B cell (primary cell): Measurements from ENCODE around the gene PRKCG. TPM values are rescaled to one million over a fixed set of nuclear protein-coding genes. Genes with fewer than 3 reads are reported as not detected.

Source experiments
- ATAC-seq: fragments of 200-7000 bp; cut with Tn5 transposase; one replicate; pipeline ENCODE4 v1.10.0; 2021; ENCODE audit warnings: low read depth, mild to moderate bottlenecking, moderate number of reproducible peaks, moderate library complexity
- CTCF ChIA-PET: fragments of 350-600 bp; sonication (Branson Sonifier 250); formaldehyde crosslinking; loops from one replicate; lab custom pipeline; 2021; ENCODE audit warnings: antibody characterized with exemption, inconsistent platforms; lab: Charles Lee
- POLR2A ChIA-PET: fragments of 350-600 bp; sonication (Branson Sonifier 250); formaldehyde crosslinking; loops from one replicate; lab custom pipeline; 2021; ENCODE audit warnings: antibody characterized with exemption; lab: Charles Lee
- DNase-seq: peaks from one replicate; pipeline ENCODE4 v3.0.0; 2013
- H2AFZ ChIP-seq: 2 replicates; pipeline ENCODE4 v1.6.1; 2012; ENCODE audit warnings: mild to moderate bottlenecking, low read depth, low read length; ENCODE audit not compliant: insufficient read depth, poor library complexity, severe bottlenecking
- H3K27ac ChIP-seq, 2 donors: 1 replicate in 1 of 2; 2 replicates in 1 of 2; pipeline ENCODE4 v1.5.1; 2012 to 2013; ENCODE audit warnings: low read length in 2 of 2, mild to moderate bottlenecking in 2 of 2, moderate library complexity in 1 of 2
- H3K27me3 ChIP-seq, 4 experiments: fragments of 200-600 bp in 1 of 4; sonication (generic) in 1 of 4; replicated peaks in 1 of 4; 1 replicate in 2 of 4; 2 replicates in 2 of 4; pipeline versions ENCODE4 v1.6.1 to v1.7.0; 2013 to 2016; ENCODE audit warnings: low read length in 3 of 4, mild to moderate bottlenecking in 2 of 4, mixed read lengths in 1 of 4, moderate library complexity in 1 of 4; ENCODE audit not compliant: insufficient read depth in 4 of 4, control insufficient read depth in 3 of 4; ENCODE audit errors: control extremely low read depth in 1 of 4
- H3K36me3 ChIP-seq, 2 experiments: replicated peaks in 1 of 2; 1 replicate in 1 of 2; 2 replicates in 1 of 2; pipeline versions ENCODE4 v1.6.1 to v1.7.1; 2013; ENCODE audit warnings: low read length in 1 of 2; ENCODE audit not compliant: insufficient read depth in 2 of 2, control insufficient read depth in 1 of 2; ENCODE audit errors: control extremely low read depth in 1 of 2, extremely low read depth in 1 of 2
- H3K4me1 ChIP-seq, 2 donors: fragments of 200-600 bp in 1 of 2; sonication (generic) in 1 of 2; 1 replicate in 1 of 2; 2 replicates in 1 of 2; pipeline versions ENCODE4 v1.5.1 to v1.6.1; 2013 to 2017; ENCODE audit warnings: low read length in 2 of 2; ENCODE audit not compliant: control insufficient read depth in 2 of 2, insufficient read depth in 2 of 2
- H3K4me2 ChIP-seq: replicated peaks from 2 replicates; pipeline ENCODE3; 2012; ENCODE audit warnings: mild to moderate bottlenecking, low read depth, low read length; ENCODE audit not compliant: poor library complexity, severe bottlenecking
- H3K4me3 ChIP-seq, 5 experiments: fragments of 200-600 bp in 1 of 5; sonication (generic) in 1 of 5; 1 replicate in 3 of 5; 2 replicates in 2 of 5; pipeline versions ENCODE4 v1.5.1 to v1.7.0; 2011 to 2016; ENCODE audit warnings: low read length in 4 of 5, mild to moderate bottlenecking in 4 of 5, low read depth in 2 of 5, control low read depth in 1 of 5, moderate library complexity in 1 of 5; ENCODE audit not compliant: insufficient read depth in 1 of 5; ENCODE audit errors: control extremely low read depth in 1 of 5, extremely low read depth in 1 of 5
- H3K79me2 ChIP-seq: fragments of 200-600 bp; sonication (generic); one replicate; pipeline ENCODE4 v1.6.0; 2016; ENCODE audit warnings: low read length; ENCODE audit not compliant: control insufficient read depth, insufficient read depth
- H3K9ac ChIP-seq: fragments of 200-600 bp; sonication (generic); 2 replicates; pipeline ENCODE4 v1.6.1; 2017; ENCODE audit warnings: mild to moderate bottlenecking, low read length, moderate library complexity
- H3K9me3 ChIP-seq, 3 donors: one replicate each; pipeline versions ENCODE4 v1.6.1 to v1.7.1; 2013; ENCODE audit warnings: low read length in 2 of 3; ENCODE audit not compliant: control insufficient read depth in 2 of 3, insufficient read depth in 1 of 3; ENCODE audit errors: control extremely low read depth in 1 of 3
- H4K20me1 ChIP-seq: 2 replicates; pipeline ENCODE4 v1.6.0; 2012; ENCODE audit warnings: mild to moderate bottlenecking, low read length; ENCODE audit not compliant: insufficient read depth, control insufficient read depth, poor library complexity, severe bottlenecking
- H3K27ac Mint-ChIP-seq: one replicate; pipeline ENCODE4 v1.8.0; 2021; ENCODE audit warnings: mixed read lengths
- H3K27me3 Mint-ChIP-seq: one replicate; pipeline ENCODE4 v1.8.0; 2021; ENCODE audit warnings: mixed read lengths
- H3K4me1 Mint-ChIP-seq: one replicate; pipeline ENCODE4 v1.8.0; 2021; ENCODE audit warnings: mixed read lengths
- H3K4me3 Mint-ChIP-seq: one replicate; pipeline ENCODE4 v1.8.0; 2021; ENCODE audit warnings: mixed read lengths
- H3K9me3 Mint-ChIP-seq: one replicate; pipeline ENCODE4 v1.8.0; 2022; ENCODE audit warnings: mixed read lengths; ENCODE audit not compliant: insufficient read depth
- WGBS: methylation state at CpG from one replicate; pipeline ENCODE4 v1.1.5; 2013; ENCODE audit warnings: missing lambda C conversion rate; ENCODE audit not compliant: insufficient coverage; 5-methylcytosine and 5-hydroxymethylcytosine counted together
- intact Hi-C: fragments of 100-400 bp; cut with micrococcal nuclease; formaldehyde crosslinking; loops from one replicate; pipeline ENCODE4 v1.10.0; 2022
- polyA plus RNA-seq: library from polyadenylated mRNA; depleted of rRNA; stranded (reverse); fragments of >200 nt; gene quantifications from 2 replicates; pipeline ENCODE4 v1.2.3, GENCODE V29; 2012
- total RNA-seq, 2 donors: library from RNA; stranded (reverse); fragments of 120-200 nt in 1 of 2; gene quantifications; 1 replicate in 1 of 2; 2 replicates in 1 of 2; pipeline versions ENCODE4 v1.2.3 to v1.2.4, GENCODE V29; 2013 to 2022
- TF ChIP-seq, protein P1 (sequence below): fragments of 200-600 bp; IDR thresholded peaks from one replicate; pipeline ENCODE4 v1.8.0; 2022; ENCODE audit warnings: antibody characterized with exemption, mild to moderate bottlenecking

The PRKCG gene
- total and polyA plus RNA-seq, 2 donors (not counting 1 experiment from before 2014, with no cell fraction given): 0.31 TPM; not detected in 1

DNA sequence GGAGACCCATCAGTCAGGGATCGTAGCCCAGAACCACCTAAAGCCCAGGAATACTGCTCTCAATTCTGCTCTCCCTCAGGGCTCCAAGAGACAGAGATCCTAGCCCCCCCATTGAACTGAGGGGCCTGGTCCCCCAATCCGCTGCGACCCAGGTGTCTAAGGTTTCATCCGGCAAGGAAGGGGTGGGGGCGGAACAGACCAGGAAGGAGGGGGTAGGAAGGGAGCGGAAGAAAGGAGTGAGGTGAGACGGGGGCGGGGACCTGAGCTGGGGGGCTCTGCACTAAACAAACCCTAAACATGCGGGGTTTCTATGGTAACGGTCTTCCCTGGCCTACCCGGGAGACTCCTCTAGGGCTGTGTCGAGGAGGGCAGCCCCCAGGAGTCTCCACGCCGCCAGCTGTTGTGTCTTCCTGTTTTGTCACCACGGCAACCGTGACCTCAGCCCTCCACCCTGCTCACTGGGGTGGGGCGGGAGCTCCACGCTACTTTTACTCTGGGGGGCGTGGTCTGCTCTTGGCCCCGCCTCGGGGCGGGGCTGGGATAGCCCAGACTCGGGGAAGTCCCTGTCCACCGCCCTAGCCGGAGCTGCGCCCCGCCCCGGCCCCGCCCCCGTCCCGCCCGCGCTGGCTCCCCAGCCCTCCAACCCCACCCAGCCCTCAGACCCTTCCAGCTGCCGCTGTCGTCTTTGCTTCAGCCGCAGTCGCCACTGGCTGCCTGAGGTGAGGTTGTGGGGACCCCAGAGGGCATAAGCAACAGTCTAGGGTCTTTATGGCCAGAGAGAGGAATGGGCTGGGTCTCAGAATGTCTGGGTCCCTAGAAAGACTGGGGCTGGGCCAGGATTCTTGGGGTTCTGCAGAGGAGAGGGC, 14.5 kb upstream of the PRKCG start, which contains the start of gene MYADM:
Gene MYADM (plus strand): TSS at position 659 of the 866 bp plus-strand sequence. CDS start 5,647 bp downstream, outside the sequence.
- intact Hi-C loops: loop anchor here (1.0 to 5.0 kb wide), 8 partner anchors 12 to 1695 kb away; partner anchors contain the start of genes KMT5C, LENG9, NDUFA3 and PRPF31
- POLR2A ChIA-PET: interaction anchor here (0.5 to 0.7 kb wide), 3 partner anchors 21 to 1678 kb away, joined by 3 to 11 read pairs (median 3); no protein-coding TSS in a partner anchor
- peak within 1 kb of the TSS; percentile 99 for H3K27ac Mint-ChIP-seq
- TF ChIP-seq, protein P1, sequence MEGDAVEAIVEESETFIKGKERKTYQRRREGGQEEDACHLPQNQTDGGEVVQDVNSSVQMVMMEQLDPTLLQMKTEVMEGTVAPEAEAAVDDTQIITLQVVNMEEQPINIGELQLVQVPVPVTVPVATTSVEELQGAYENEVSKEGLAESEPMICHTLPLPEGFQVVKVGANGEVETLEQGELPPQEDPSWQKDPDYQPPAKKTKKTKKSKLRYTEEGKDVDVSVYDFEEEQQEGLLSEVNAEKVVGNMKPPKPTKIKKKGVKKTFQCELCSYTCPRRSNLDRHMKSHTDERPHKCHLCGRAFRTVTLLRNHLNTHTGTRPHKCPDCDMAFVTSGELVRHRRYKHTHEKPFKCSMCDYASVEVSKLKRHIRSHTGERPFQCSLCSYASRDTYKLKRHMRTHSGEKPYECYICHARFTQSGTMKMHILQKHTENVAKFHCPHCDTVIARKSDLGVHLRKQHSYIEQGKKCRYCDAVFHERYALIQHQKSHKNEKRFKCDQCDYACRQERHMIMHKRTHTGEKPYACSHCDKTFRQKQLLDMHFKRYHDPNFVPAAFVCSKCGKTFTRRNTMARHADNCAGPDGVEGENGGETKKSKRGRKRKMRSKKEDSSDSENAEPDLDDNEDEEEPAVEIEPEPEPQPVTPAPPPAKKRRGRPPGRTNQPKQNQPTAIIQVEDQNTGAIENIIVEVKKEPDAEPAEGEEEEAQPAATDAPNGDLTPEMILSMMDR: no peak
- peak within 1 kb of the TSS; percentile 92 for H3K4me3 Mint-ChIP-seq
- Histone ChIP-seq H3K36me3 (no peaks in the 10 kb centered on the region), H2AFZ (peak within 1 kb of the TSS; percentile 43), H3K9me3 (peaks cover 0 to 16% (median 2%) of the 10 kb centered on the region in 3 donors), H4K20me1 (peaks cover 35% of the 10 kb centered on the region), H3K4me2 (peak within 1 kb of the TSS; percentile 97), H3K27me3 (no peaks in the 10 kb centered on the region), H3K79me2 (peaks cover 17% of the 10 kb centered on the region), H3K27ac (peak within 1 kb of the TSS; percentile 98 to 99), H3K9ac (peak within 1 kb of the TSS; percentile 97), H3K4me1 (peaks cover 33 to 59% of the 10 kb centered on the region in 2 donors), H3K4me3 (peak within 1 kb of the TSS; percentile 82 to 100 (median 90))
- no peaks in the 10 kb centered on the region for H3K27me3 Mint-ChIP-seq
- DNase-seq (peak; percentile 100), ATAC-seq (peak; percentile 77)
- H3K4me1 Mint-ChIP-seq: peaks cover 38% of the 10 kb centered on the region
- no peaks in the 10 kb centered on the region for H3K9me3 Mint-ChIP-seq
- 5% methylated on average over 25 of the region's 37 CpGs for WGBS
- CTCF ChIA-PET: interaction anchor here (0.9 to 1.3 kb wide), 3 partner anchors 10 to 14 kb away, joined by 5 read pairs; partner anchors contain the start of gene PRKCG
